AG04449 (cell line): Measurements from ENCODE around the gene THTPA.

ENCODE experiments used
- CTCF ChIA-PET: fragments of 350-600 bp; formaldehyde crosslinking; extraction: SDS; loops from one replicate; lab custom pipeline; 2021; ENCODE audit warnings: antibody characterized with exemption; lab: Yijun Ruan, JAX
- POLR2A ChIA-PET: fragments of 400-600, 350-600 bp; formaldehyde crosslinking; extraction: SDS; loops from one replicate; lab custom pipeline; 2020; ENCODE audit warnings: antibody characterized with exemption, inconsistent platforms; lab: Yijun Ruan, JAX
- DNase-seq: peaks from one replicate; pipeline ENCODE4 v3.0.0-alpha.2; 2010; ENCODE audit warnings: low read depth, low spot score
- H3K4me3 ChIP-seq: 2 replicates; pipeline ENCODE4 v1.5.1; 2011; ENCODE audit warnings: low read depth, mild to moderate bottlenecking, control low read depth, low read length
- CTCF ChIP-seq: IDR thresholded peaks from one replicate; pipeline ENCODE4 v1.5.1; 2011; ENCODE audit warnings: mild to moderate bottlenecking, moderate library complexity, low read length, control low read depth, inconsistent platforms; ENCODE audit not compliant: insufficient read depth; ENCODE audit errors: missing control alignments

The THTPA gene

GRCh38 chr14:23577004-23577681, 21.1 kb downstream of the THTPA start:
- no peak overlapping the region for H3K4me3 ChIP-seq
- no peak for DNase-seq
- ChIA-PET POLR2A (no interaction called here), CTCF (interaction anchor here (1.3 kb wide), 1 partner anchor 11 kb away, joined by 4 read pairs; no protein-coding TSS in a partner anchor)
- no peak for TF ChIP-seq CTCF

GRCh38 chr14:23577710-23578392, 21.8 kb downstream of the THTPA start:
- no peak for DNase-seq
- H3K4me3 ChIP-seq = no peak overlapping the region
- ChIA-PET CTCF (interaction anchor here (1.3 kb wide), 1 partner anchor 11 kb away, joined by 4 read pairs; no protein-coding TSS in a partner anchor), POLR2A (no interaction called here)
- TF ChIP-seq CTCF = no peak

- no peak for TF ChIP-seq CTCF
- CTCF ChIA-PET = interaction anchor here (1.3 kb wide), 1 partner anchor 10 kb away, joined by 4 read pairs; no protein-coding TSS in a partner anchor
- no peak within 1 kb of the TSS for H3K4me3 ChIP-seq
- POLR2A ChIA-PET = no interaction called here
- no peak for DNase-seq
These were observed 22.7 kb downstream of the THTPA start, which contains the start of gene JPH4 for GRCh38 chr14:23578560-23579310. Gene JPH4, minus strand, starts transcription at chr14:23578790. Its CDS starts 1,337 bp downstream, at chr14:23577453.

GRCh38 chr14:23579311-23579630, 23.2 kb downstream of the THTPA start:
- ChIA-PET POLR2A (no interaction called here), CTCF (no interaction called here)
- no peak for TF ChIP-seq CTCF
- H3K4me3 ChIP-seq = no peak overlapping the region
- no peak for DNase-seq

GRCh38 chr14:23579739-23580138, 23.7 kb downstream of the THTPA start:
- DNase-seq = no peak
- H3K4me3 ChIP-seq = no peak overlapping the region
- CTCF ChIA-PET = no interaction called here
- POLR2A ChIA-PET = no interaction called here
- no peak for TF ChIP-seq CTCF
